ENCODE results near the gene CLDN16.

DNA sequence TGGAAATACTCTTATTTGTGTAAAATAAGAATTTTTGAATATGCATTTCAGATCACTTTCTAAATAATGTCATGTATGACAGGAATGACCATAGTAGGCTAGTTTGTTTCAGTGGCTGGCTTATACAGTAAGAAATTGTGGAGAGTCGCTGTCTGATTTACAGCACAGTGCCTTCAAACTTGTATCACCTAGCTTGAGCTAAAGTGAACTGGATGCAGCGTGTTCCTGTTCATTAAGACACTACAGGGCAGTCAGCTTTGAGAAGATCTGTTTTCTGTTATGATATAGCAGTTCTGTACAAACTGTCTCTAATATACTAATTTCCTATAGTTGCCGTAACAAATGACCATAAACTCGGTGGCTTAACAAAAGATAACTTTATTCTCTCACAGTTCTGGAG, 9.9 kb downstream of the CLDN16 start:
- TF ChIP-seq, protein P1, sequence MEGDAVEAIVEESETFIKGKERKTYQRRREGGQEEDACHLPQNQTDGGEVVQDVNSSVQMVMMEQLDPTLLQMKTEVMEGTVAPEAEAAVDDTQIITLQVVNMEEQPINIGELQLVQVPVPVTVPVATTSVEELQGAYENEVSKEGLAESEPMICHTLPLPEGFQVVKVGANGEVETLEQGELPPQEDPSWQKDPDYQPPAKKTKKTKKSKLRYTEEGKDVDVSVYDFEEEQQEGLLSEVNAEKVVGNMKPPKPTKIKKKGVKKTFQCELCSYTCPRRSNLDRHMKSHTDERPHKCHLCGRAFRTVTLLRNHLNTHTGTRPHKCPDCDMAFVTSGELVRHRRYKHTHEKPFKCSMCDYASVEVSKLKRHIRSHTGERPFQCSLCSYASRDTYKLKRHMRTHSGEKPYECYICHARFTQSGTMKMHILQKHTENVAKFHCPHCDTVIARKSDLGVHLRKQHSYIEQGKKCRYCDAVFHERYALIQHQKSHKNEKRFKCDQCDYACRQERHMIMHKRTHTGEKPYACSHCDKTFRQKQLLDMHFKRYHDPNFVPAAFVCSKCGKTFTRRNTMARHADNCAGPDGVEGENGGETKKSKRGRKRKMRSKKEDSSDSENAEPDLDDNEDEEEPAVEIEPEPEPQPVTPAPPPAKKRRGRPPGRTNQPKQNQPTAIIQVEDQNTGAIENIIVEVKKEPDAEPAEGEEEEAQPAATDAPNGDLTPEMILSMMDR (IDR thresholded peaks at IDR 0.05) = no peak
- TF ChIP-seq POLR2A (IDR thresholded peaks at IDR 0.05) = no peak

Data from body of pancreas (tissue), 4 donors.